Activated CD8-positive, alpha-beta T cell treated with anti-CD3 and anti-CD28 coated beads for 36 hours (primary cell): Measurements from ENCODE around the gene CST2. TPM values are rescaled to one million over a fixed set of nuclear protein-coding genes. Genes with fewer than 3 reads are reported as not detected.

Source experiments
- ATAC-seq: fragments of 200-7000 bp; cut with Tn5 transposase; one replicate; pipeline ENCODE4 v1.10.0; 2021; ENCODE audit warnings: mild to moderate bottlenecking, moderate library complexity
- CTCF ChIA-PET: fragments of 350-600 bp; sonication (Branson Sonifier 250); formaldehyde crosslinking; loops from one replicate; lab custom pipeline; 2021; ENCODE audit warnings: antibody characterized with exemption; lab: Charles Lee
- POLR2A ChIA-PET: fragments of 350-600 bp; sonication (Branson Sonifier 250); formaldehyde crosslinking; loops from one replicate; lab custom pipeline; 2021; ENCODE audit warnings: antibody characterized with exemption; lab: Charles Lee
- DNase-seq: peaks from one replicate; pipeline ENCODE4 v3.0.0-alpha.2; 2020
- H3K27ac Mint-ChIP-seq: one replicate; pipeline ENCODE4 v1.8.0; 2021; ENCODE audit warnings: mild to moderate bottlenecking, mixed read lengths
- H3K27me3 Mint-ChIP-seq: one replicate; pipeline ENCODE4 v1.8.0; 2021; ENCODE audit warnings: mixed read lengths
- H3K36me3 Mint-ChIP-seq: one replicate; pipeline ENCODE4 v1.8.0; 2021; ENCODE audit warnings: low read depth, mixed read lengths
- H3K4me1 Mint-ChIP-seq: one replicate; pipeline ENCODE4 v1.8.0; 2021; ENCODE audit warnings: low read depth, mixed read lengths
- H3K4me3 Mint-ChIP-seq: one replicate; pipeline ENCODE4 v1.8.0; 2021; ENCODE audit warnings: mild to moderate bottlenecking, moderate library complexity, mixed read lengths
- H3K9me3 Mint-ChIP-seq: one replicate; pipeline ENCODE4 v1.8.0; 2021; ENCODE audit warnings: mixed read lengths
- CTCF ChIP-seq: fragments of 200-600 bp; IDR thresholded peaks from one replicate; pipeline ENCODE4 v1.8.0; 2022; ENCODE audit warnings: antibody characterized with exemption, mild to moderate bottlenecking
- intact Hi-C: fragments of 100-400 bp; cut with micrococcal nuclease; formaldehyde crosslinking; loops from one replicate; pipeline ENCODE4 v1.10.0; 2022
- total RNA-seq, 2 experiments: library from RNA; stranded (reverse); gene quantifications; one replicate each; pipeline ENCODE4 v1.2.3, GENCODE V29; 2021

CST2 gene
- total RNA-seq, 2 experiments from 2014 or later = not detected

- Mint-ChIP-seq H3K9me3 (no peaks in the 10 kb centered on the region), H3K27me3 (peaks cover 1% of the 10 kb centered on the region), H3K4me3 (no peak overlapping the region), H3K36me3 (no peaks in the 10 kb centered on the region), H3K4me1 (no peaks in the 10 kb centered on the region), H3K27ac (no peak overlapping the region)
- POLR2A ChIA-PET = no interaction called here
- ATAC-seq (no peak), DNase-seq (no peak)
- intact Hi-C loops = no loop called here
- CTCF ChIA-PET = no interaction called here
- TF ChIP-seq CTCF = no peak
These were observed 31.6 kb upstream of the CST2 start for GRCh38 chr20:23857962-23858595.

DNA sequence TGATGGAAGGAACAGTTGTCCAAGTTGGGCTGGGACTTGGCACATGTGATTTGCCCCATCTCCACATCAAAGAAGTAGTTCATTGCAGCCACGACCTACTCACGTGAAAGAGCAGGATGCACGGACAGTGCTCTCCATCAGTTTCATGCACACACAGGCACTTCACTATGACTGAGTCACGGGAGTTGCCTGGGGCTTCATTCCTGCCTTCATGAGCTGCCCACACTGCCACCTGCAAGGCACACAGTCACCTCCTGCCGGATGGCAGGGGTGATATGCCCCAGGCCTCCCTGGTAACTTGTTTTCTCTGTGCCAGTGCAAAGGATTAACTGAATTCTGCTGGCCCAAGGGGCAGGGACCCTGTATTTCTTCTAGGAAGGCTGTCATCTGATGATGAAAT lies 30.2 kb upstream of the CST2 start:
- ChIA-PET CTCF (no interaction called here), POLR2A (no interaction called here)
- Mint-ChIP-seq H3K27me3 (peaks cover under 1% of the 10 kb centered on the region), H3K27ac (no peak overlapping the region), H3K9me3 (no peaks in the 10 kb centered on the region), H3K4me1 (no peaks in the 10 kb centered on the region), H3K4me3 (no peak overlapping the region), H3K36me3 (no peaks in the 10 kb centered on the region)
- no peak for DNase-seq
- no peak for TF ChIP-seq CTCF
- no peak for ATAC-seq
- intact Hi-C loops = no loop called here

GRCh38 chr20:23856226-23856625 lies 29.7 kb upstream of the CST2 start:
- Mint-ChIP-seq H3K9me3 (no peaks in the 10 kb centered on the region), H3K4me1 (no peaks in the 10 kb centered on the region), H3K27ac (no peak overlapping the region), H3K27me3 (no peaks in the 10 kb centered on the region), H3K4me3 (no peak overlapping the region), H3K36me3 (no peaks in the 10 kb centered on the region)
- ChIA-PET CTCF (no interaction called here), POLR2A (no interaction called here)
- intact Hi-C loops = no loop called here
- ATAC-seq (no peak), DNase-seq (no peak)
- TF ChIP-seq CTCF = no peak

DNA sequence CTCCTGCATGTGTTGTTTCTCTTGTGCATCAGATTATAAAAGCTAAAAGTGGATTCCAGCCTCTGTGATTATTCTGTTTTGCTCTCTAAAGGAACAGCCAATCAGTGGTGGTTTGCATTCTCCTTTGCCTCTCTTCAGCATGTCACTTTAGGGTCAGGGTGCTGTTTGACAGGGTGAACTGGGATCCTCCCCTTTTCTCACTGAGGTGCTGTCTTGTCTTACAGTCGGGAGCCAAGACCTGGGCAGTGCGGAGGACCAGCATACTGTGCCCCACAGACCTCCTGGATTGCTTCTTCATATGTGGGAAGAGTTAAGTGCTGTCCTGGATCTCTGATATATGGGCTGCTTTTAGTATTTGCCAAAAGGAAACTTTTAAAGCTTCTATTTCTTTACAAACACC lies 15.2 kb upstream of the CST2 start:
- ATAC-seq (no peak), DNase-seq (no peak)
- H3K36me3 Mint-ChIP-seq = no peaks in the 10 kb centered on the region
- intact Hi-C loops = no loop called here
- H3K27me3 Mint-ChIP-seq = peaks cover 10% of the 10 kb centered on the region
- TF ChIP-seq CTCF = no peak
- CTCF ChIA-PET = no interaction called here
- no peak overlapping the region for H3K4me3 Mint-ChIP-seq
- POLR2A ChIA-PET = no interaction called here
- peaks cover 1% of the 10 kb centered on the region for H3K9me3 Mint-ChIP-seq
- H3K27ac Mint-ChIP-seq = no peak overlapping the region
- no peaks in the 10 kb centered on the region for H3K4me1 Mint-ChIP-seq

- H3K27ac Mint-ChIP-seq = no peak overlapping the region
- CTCF ChIA-PET = no interaction called here
- no peaks in the 10 kb centered on the region for H3K9me3 Mint-ChIP-seq
- intact Hi-C loops = no loop called here
- no peak overlapping the region for H3K4me3 Mint-ChIP-seq
- POLR2A ChIA-PET = no interaction called here
- H3K27me3 Mint-ChIP-seq = peaks cover 11% of the 10 kb centered on the region
- H3K36me3 Mint-ChIP-seq = no peaks in the 10 kb centered on the region
- ATAC-seq (no peak), DNase-seq (no peak)
- TF ChIP-seq CTCF = no peak
- no peaks in the 10 kb centered on the region for H3K4me1 Mint-ChIP-seq
These were observed 9.2 kb upstream of the CST2 start for GRCh38 chr20:23835716-23836115.
